ENCODE data around the gene CDNF.

CDNF gene

DNA sequence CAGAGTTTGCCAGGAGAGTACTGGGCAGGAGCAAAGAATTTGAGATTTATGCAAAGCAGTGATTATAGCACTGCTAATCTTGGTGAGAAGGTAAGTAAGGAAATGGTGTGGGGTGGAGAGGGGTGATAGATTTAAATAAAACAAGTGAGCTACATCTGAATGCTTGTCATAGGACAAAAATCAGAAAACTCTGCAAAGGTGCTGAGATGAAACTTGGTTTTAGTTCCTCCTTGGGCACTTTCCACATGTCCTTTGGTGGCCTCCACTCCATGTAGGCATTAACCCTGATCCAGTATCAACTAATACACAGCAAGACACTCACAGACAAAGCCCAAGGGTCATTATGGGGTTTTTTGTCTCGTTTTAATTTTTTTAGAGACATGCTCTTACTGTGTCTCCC lies 37.4 kb downstream of the CDNF start:
- no peak for TF ChIP-seq REST (IDR thresholded peaks at IDR 0.05; ENCODE audit: insufficient read depth in 1 of 2, low read depth in 2 of 2, low read length in 2 of 2)
- TF ChIP-seq TAF1 (IDR thresholded peaks at IDR 0.05; ENCODE audit: borderline replicate concordance, insufficient read depth, low read length): no peak
- TF ChIP-seq SIN3A (IDR thresholded peaks at IDR 0.05; ENCODE audit: borderline replicate concordance, insufficient read depth, low read length): no peak
- no peak for TF ChIP-seq FOXP2 (optimal IDR thresholded peaks at IDR 0.05; ENCODE audit: borderline replicate concordance, extremely low read depth, extremely low read length, insufficient read depth)
- no peak for TF ChIP-seq POLR2AphosphoS5 (IDR thresholded peaks at IDR 0.05; ENCODE audit: low read depth, low read length)

DNA sequence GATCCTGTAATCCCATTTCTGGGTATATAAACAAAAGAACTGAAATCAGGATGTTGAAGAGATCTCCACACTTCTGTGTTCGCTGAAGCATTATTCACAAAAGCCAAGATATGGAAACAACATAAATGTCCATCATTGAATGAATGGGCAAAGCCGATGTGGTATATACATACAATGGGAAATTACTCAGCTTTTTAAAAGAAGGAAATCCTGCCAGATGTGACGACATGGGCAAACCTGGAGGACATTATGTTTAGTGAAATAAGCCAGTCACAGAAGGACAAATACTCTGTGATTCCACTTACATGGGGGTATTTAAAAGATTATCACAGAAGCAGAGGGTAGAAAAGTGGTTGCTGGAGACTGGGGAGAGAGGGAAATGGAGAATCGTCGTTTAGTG lies 39.2 kb downstream of the CDNF start:
- TF ChIP-seq SIN3A (IDR thresholded peaks at IDR 0.05; ENCODE audit: borderline replicate concordance, insufficient read depth, low read length) (no peak), FOXP2 (optimal IDR thresholded peaks at IDR 0.05; ENCODE audit: borderline replicate concordance, extremely low read depth, extremely low read length, insufficient read depth) (no peak), POLR2AphosphoS5 (IDR thresholded peaks at IDR 0.05; ENCODE audit: low read depth, low read length) (no peak), TAF1 (IDR thresholded peaks at IDR 0.05; ENCODE audit: borderline replicate concordance, insufficient read depth, low read length) (no peak)

DNA sequence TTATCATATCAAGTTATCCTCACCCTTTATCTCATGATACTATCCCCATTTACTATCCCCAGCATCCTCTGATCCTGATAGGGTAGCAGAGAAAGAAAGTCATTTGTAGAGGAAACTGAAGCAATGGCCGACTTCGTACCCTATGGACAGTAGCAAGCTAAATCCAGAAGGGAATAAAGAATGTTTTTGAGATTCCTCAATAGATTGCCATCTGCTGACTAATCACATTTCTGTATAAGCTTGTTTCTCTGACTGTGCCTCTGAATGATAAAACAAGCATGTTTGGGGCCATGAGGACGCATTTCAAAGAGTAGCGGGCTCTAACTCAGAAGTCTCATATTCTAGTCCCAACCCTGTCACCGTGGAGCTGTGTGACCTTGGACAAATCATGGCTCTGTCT lies 49.9 kb downstream of the CDNF start:
- TF ChIP-seq SIN3A (IDR thresholded peaks at IDR 0.05; ENCODE audit: borderline replicate concordance, insufficient read depth, low read length) (no peak), TAF1 (IDR thresholded peaks at IDR 0.05; ENCODE audit: borderline replicate concordance, insufficient read depth, low read length) (no peak), REST (IDR thresholded peaks at IDR 0.05; ENCODE audit: insufficient read depth in 1 of 2, low read depth in 2 of 2, low read length in 2 of 2) (no peak), FOXP2 (optimal IDR thresholded peaks at IDR 0.05; ENCODE audit: borderline replicate concordance, extremely low read depth, extremely low read length, insufficient read depth) (no peak), POLR2AphosphoS5 (IDR thresholded peaks at IDR 0.05; ENCODE audit: low read depth, low read length) (no peak)

- TF ChIP-seq REST (IDR thresholded peaks at IDR 0.05; ENCODE audit: insufficient read depth in 1 of 2, low read depth in 2 of 2, low read length in 2 of 2) (no peak), SIN3A (IDR thresholded peaks at IDR 0.05; ENCODE audit: borderline replicate concordance, insufficient read depth, low read length) (no peak), POLR2AphosphoS5 (IDR thresholded peaks at IDR 0.05; ENCODE audit: low read depth, low read length) (no peak)
Observed at GRCh38 chr10:14784459-14785055, 53.3 kb downstream of the CDNF start.

DNA sequence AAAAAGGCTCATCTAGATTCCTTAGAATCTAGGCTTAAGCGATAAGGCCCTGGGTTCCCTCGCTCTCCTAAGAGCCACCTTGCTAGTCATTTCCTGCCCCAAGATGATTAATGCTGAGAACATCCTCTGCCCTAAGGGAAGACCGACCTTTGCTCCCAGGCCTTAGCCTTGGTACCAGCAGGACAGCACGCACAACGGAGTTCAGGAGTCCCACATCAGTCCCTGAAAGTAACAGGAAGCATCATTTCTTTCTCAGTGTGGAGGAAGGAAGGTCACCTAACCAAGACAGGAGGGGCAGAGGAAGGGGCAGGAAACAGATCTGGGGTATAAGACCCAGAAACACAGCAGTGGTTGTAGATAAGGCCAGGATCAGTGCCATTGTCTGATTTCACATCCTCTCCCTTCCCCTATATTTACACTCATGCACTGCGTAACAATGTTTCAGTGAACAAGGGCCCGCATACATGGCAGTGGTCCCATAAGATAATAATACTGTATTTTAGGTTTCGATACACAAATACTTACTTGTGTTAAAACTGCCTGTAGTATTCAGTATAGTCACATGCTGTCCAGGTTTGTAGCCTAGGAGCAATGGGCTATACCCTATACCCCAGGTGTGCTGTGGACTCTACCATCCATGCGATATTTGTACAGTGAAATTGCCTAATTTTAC lies 55.0 kb downstream of the CDNF start:
- TF ChIP-seq FOXP2 (optimal IDR thresholded peaks at IDR 0.05; ENCODE audit: borderline replicate concordance, extremely low read depth, extremely low read length, insufficient read depth): no peak
- TF ChIP-seq TAF1 (IDR thresholded peaks at IDR 0.05; ENCODE audit: borderline replicate concordance, insufficient read depth, low read length): no peak
- no peak for TF ChIP-seq SIN3A (IDR thresholded peaks at IDR 0.05; ENCODE audit: borderline replicate concordance, insufficient read depth, low read length)
- TF ChIP-seq POLR2AphosphoS5 (IDR thresholded peaks at IDR 0.05; ENCODE audit: low read depth, low read length): no peak
- no peak for TF ChIP-seq REST (IDR thresholded peaks at IDR 0.05; ENCODE audit: insufficient read depth in 1 of 2, low read depth in 2 of 2, low read length in 2 of 2)

Data from PFSK-1 (cell line).